Femur (tissue), 1 donor: ENCODE measurements around the gene LDB2.

Source experiments
- DNase-seq: peaks from one replicate; pipeline ENCODE4 v3.0.0-alpha.2; 2017

LDB2 gene

GRCh38 chr4:16790508-16790907, 107.9 kb downstream of the LDB2 start:
- no peak for DNase-seq

GRCh38 chr4:16788868-16789267, 109.6 kb downstream of the LDB2 start:
- DNase-seq, result no peak

GRCh38 chr4:16785793-16786527, 112.5 kb downstream of the LDB2 start:
- no peak for DNase-seq

GRCh38 chr4:16783119-16783518, 115.3 kb downstream of the LDB2 start:
- no peak for DNase-seq

- DNase-seq, result no peak
Observed at GRCh38 chr4:16779028-16779675, 119.3 kb downstream of the LDB2 start.

DNA sequence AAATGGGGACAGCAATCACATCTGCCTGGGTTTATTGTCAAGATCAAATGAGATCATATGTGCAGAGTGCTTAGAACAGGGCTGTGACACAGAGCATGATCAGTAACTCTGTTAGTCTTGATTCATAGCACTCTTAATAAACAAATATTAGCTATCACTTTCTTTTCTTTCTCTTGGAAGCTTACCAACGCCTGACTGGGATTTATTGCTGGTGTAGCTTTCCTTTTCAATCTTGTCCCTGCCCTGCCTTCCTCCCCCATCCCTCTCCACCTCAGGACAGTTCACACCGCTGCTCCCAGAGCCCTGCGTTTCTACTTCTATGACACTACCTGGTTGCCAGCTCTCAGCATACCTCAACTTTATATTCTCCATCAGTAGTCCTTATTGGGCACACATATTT, 120.7 kb downstream of the LDB2 start:
- DNase-seq, result no peak

GRCh38 chr4:16775411-16776154, 122.9 kb downstream of the LDB2 start:
- DNase-seq, result no peak

GRCh38 chr4:16772366-16772850, 126.0 kb downstream of the LDB2 start:
- no peak for DNase-seq

DNA sequence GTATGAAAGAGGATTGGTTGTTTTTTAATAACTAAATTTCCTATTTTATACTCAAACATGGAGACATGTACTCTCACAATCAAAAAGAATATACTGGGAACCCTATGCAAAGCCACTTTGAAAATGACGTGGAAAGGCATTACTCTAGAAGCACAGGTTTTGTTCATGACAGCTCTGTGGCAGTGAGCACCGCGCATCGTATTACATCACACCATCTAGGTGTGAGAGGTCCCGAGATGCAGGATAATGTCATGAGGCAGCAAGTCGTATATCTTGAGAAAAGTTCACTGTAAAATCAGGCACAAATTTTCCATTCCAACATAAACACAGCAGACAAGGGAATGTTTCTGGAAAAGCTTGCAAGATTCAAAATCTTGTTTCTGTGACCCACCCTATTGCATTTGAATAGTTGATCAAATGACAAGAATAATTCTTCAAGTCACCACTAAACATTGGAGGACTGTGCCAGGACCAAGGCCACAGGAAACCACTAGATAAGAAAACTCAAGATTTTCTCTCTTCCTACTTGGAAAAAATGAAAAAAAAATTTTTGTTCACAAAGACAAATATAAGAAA, 127.6 kb downstream of the LDB2 start:
- no peak for DNase-seq

DNA sequence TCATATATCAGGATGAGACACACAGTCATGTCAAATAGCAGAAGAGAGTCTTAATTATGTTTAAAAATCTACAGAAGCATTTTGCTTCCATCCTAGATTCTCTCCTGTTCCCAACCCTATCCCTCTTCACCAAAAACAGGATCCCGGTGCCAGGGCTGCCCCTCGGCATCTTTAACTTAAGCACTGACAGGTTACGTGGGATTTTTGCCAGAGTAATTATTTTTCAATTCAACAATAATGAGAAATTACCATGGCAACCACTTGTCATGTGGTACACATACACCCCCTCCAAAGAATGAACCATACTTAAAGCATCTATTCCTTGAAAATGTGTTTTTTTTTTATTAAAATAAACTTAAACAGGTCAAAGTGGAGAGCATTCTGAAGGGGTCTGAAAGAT, 130.6 kb downstream of the LDB2 start:
- DNase-seq, result no peak

- no peak for DNase-seq
Observed at GRCh38 chr4:16767251-16767650, 131.2 kb downstream of the LDB2 start.

GRCh38 chr4:16765546-16765945, 132.9 kb downstream of the LDB2 start:
- no peak for DNase-seq

DNA sequence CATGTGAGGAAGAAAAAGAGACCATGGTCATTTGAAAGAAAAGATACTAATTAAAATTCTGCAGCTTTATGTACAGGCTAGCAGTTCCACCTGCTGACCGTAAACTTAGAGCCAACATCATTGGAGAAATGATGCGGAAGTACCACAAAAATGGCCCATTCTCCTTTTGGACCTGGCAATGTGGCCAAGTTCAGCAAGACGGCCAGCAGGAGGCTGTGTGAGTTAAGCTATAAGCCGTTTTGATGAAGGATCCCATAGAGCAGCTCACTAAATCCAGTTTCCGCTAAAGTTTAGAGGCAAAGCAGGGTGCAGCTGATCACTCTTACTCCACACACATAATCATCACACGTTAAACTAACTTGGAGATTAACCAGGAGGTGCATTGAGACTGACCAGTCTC, 133.8 kb downstream of the LDB2 start:
- no peak for DNase-seq

- DNase-seq, result no peak
Observed at GRCh38 chr4:16760617-16761363, 137.7 kb downstream of the LDB2 start.

GRCh38 chr4:16759931-16760582, 138.4 kb downstream of the LDB2 start:
- DNase-seq, result peak; percentile 46

DNA sequence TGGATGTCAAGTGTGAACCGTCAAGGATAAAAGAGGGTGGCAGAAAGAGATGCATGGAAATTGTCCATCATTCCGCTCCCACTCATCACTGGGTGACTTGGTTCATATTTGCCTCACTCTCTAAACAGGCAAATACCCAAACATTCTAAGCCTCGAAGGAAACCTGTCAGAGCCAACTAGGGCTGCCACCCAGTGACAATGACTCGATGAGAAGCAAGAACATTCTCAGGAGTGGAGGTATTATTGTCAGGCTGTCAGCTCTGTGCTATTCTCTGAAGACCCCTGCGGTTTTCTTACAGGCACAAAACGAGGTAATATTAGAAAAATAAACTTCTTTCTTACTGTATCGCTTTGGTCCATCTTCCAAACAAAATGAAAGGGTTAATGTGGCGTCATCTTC, 139.6 kb downstream of the LDB2 start:
- DNase-seq, result no peak

- no peak for DNase-seq
Observed at GRCh38 chr4:16758255-16758654, 140.2 kb downstream of the LDB2 start.

DNA sequence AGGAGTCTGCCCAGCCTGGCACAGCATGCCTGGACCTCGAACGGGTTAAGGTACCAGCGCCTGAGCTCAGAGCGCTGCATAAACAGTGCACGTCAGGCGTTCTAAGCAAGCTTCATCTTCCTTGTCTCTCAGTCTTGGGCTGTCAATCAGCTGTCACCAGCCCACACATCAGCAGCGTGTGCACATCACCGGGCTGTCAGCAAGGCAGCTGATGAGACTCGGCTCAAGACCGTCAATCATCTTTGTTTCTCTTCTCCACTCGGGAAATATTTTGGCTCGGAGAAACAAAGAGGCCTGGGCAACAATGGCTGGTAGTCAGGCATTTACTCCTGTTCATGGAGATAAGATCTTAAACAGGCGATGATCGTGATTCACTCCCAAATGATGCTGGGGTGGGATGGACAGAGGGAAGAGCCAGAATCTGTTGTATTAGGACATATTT, 141.3 kb downstream of the LDB2 start:
- DNase-seq, result no peak

DNA sequence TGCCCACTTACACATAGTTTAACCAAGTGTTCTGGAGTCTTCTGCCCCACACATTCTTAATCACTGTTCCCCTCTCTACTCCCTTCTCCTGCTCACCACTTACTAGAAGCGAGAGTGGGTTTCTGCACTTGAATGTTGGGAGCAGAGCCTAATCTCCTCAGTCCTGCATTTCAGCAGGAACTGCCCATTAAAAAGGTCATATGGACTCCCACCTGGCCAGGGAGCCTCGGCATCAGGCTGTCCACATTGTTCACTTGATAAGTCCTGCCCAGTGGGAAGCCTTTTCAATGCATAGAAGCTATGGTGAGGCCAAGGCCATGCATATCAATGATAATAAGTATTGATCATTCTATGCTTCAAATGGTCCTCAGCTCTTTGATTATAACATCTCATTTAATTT, 144.3 kb downstream of the LDB2 start:
- DNase-seq, result no peak

DNA sequence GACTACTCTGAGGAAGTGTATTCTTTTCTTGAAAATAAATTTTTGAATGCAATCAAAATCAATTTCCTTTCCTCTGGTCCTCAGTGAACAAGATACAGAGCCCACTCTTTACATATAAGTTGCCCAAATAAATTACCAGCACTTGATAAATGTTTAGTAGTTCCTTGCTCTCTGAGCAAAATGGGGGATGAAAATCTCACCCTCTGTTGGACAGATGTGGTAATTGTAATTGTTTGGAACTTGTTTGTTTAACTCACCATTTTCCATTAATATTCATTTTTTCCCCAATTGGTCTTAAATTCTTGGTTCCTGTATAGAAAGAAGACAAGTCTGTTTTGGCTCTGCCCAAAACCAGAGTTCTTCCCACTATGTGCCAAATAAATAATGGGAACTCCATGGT, 146.3 kb downstream of the LDB2 start:
- DNase-seq, result no peak

DNA sequence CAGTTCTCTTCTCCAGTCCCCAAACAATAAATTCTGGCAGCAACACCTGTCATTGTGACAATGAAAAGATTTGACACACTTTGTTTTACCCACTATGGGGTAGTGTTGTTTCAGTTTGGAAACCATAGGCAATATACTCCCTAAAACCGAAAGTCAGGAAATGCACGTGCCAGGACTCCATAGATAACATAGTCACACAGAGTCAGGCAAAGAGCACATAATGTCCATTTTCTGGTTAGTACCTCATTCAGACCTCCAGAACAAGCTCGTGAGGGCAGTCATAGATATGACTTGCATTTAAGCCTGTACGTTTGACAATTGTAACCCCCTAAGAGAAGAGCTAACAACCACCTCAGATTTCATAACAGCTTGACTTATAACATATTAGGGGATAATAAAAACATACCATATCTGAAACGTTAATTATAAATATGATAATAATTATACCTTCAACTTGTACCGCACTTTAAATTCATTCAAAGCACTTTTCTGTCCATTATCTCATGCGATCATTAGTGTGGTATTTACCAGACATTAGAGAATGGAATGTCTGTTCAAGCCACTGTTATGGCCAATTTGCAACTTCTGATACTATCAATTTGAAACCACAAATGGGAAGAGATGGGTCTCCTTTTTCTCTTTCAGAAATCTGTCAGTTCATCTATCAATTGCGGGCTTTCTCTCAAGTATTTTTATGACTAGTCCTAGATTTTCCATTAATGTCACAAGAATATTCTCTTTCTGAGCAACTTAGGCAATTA, 147.4 kb downstream of the LDB2 start:
- no peak for DNase-seq
